Omental fat pad (tissue), 4 donors: ENCODE results near the gene ALG14. TPM values are rescaled to one million over a fixed set of nuclear protein-coding genes. Genes with fewer than 3 reads are reported as not detected.

ENCODE experiments used
- ATAC-seq: fragments of 150-250 bp; one replicate; pipeline ENCODE4 v1.9.1; 2016; ENCODE audit warnings: mild to moderate bottlenecking, moderate library complexity; ENCODE audit not compliant: low FRiP score
- DNase-seq: peaks from one replicate; pipeline ENCODE4 v3.0.0-alpha.2; 2019; ENCODE audit warnings: low spot score
- total RNA-seq, 4 donors: library from RNA; depleted of rRNA; stranded (reverse); fragments of >200 nt; gene quantifications; one replicate each; pipeline ENCODE4 v1.1.0, GENCODE V29; 2016
- TF ChIP-seq, protein P1 (sequence below), 3 donors: fragments of 450-650 bp; IDR thresholded peaks; one replicate each; pipeline ENCODE4 v1.5.1; 2016 to 2017; ENCODE audit warnings: antibody characterized with exemption in 3 of 3, mild to moderate bottlenecking in 3 of 3, moderate library complexity in 2 of 3

Gene ALG14
- total RNA-seq, 4 donors from 2014 or later: 0.79 to 2.8 (median 1.4) TPM

DNA sequence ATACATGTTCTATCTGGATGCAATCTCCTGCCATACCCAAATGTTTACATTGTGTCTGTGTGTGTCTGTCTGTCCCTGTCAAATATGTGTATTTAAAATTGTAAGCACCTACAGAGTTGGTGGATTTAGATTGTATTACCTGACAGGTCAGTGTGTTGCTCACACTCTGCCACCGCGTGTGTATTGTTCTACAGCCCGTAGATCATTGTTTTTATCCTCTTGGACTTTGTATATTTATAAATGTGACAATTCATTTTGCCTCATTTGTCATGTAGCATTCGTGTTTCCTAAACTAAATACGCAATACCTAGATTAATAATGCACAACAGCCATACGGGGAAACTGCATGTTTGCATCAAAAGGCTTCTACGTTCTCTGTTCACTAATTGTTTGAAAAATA, 634 bp downstream of the ALG14 start:
- TF ChIP-seq, protein P1, sequence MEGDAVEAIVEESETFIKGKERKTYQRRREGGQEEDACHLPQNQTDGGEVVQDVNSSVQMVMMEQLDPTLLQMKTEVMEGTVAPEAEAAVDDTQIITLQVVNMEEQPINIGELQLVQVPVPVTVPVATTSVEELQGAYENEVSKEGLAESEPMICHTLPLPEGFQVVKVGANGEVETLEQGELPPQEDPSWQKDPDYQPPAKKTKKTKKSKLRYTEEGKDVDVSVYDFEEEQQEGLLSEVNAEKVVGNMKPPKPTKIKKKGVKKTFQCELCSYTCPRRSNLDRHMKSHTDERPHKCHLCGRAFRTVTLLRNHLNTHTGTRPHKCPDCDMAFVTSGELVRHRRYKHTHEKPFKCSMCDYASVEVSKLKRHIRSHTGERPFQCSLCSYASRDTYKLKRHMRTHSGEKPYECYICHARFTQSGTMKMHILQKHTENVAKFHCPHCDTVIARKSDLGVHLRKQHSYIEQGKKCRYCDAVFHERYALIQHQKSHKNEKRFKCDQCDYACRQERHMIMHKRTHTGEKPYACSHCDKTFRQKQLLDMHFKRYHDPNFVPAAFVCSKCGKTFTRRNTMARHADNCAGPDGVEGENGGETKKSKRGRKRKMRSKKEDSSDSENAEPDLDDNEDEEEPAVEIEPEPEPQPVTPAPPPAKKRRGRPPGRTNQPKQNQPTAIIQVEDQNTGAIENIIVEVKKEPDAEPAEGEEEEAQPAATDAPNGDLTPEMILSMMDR (IDR thresholded peaks at IDR 0.05): no peak
- ATAC-seq (no peak), DNase-seq (no peak)

DNA sequence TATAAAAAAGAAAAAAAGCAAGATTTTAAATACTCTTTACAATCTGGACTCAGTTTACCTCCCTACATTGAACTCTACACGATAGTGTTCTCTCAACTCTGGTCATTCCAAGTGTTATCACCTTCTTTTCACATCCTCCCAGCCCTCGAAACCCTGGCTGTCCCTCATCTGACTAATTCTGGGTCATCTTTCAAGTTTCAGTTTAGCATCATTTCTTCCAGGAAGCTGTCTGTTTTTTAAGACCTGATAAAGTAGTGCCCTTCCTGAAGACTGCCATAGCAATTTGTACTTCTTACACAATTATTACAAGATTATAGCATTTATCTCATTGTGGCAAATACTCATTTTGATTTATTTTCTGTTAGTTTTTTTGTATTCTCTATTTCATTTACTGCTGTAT, 1.2 kb downstream of the ALG14 start:
- TF ChIP-seq, protein P1 (IDR thresholded peaks at IDR 0.05): no peak
- ATAC-seq (no peak), DNase-seq (no peak)

DNA sequence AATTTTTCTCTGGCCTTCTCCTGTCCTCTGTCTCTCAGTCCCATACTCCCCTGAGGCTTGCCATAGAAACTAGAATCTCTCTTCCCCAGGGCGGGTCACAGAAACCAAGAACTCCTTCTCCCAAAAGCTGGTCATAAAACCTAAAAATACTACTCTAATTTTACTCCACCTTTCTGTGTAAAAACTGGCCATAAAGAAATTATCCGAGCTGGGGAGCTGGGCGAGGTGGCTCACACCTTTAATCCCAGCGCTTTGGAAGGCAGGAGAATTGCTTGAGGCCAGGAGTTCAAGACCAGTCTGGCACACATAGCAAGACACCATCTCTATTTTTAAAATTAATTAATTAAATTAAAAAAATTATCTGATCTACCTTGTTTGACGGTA, 3.0 kb downstream of the ALG14 start:
- no peak for DNase-seq

DNA sequence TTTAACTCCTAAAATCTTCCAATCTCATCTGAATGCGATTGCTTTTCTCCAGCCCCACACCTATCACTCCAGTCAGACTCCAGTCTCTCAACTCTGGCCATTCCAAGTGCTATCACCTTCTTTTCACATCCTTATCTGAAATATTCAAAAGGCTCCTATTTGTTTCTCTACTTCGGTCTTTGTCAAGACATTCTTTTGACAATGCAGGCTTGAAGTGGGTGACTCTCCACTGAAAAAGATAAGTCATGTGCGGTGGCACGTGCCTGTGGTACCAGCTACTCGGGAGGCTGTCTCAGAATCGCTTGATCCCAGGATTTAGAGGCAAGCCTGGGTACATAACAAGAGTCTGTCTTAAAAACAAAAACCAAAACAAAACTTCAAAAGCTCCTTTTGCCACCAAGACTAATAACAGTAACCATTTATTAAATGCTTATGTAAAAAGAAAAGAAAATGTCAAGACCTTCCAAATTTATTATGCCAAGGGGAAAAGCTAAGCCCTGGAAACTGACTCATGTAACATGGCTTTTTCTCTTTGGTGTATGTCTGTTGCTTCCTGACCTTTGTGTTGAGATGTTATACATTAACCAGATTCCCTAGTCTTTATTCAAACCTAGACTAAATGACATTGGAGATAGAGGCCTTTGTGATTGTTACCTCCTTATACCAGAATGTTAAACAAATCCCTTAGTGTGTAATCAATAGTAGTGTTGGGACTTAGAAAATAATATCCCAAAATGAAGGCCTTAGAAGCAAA, 3.6 kb downstream of the ALG14 start:
- TF ChIP-seq, protein P1 (IDR thresholded peaks at IDR 0.05): no peak
- DNase-seq (no peak), ATAC-seq (no peak)

More for the DNA sequence above, 3.0 kb downstream of the ALG14 start:
- no peak for ATAC-seq
- TF ChIP-seq, protein P1 (IDR thresholded peaks at IDR 0.05): no peak

DNA sequence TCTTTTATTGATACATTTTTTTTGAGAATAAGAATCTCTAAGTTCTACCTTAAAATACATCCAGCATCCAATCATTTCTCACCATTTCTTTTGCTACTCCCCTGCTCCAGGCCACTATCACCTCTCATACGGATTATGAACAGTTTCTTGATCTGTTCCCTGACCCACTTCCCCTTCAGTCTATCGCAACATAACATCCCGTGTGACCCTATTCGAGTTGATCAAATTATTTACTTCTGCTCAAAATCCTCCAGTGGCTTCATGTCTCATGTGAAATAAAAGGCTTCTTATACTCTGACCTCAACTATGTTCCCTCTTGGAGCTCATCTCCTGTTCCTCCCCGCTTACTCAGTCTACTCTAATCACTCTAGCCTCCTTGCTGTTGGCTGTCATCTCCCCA, 5.2 kb downstream of the ALG14 start:
- no peak for ATAC-seq
- TF ChIP-seq, protein P1 (IDR thresholded peaks at IDR 0.05): no peak
- DNase-seq: no peak

DNA sequence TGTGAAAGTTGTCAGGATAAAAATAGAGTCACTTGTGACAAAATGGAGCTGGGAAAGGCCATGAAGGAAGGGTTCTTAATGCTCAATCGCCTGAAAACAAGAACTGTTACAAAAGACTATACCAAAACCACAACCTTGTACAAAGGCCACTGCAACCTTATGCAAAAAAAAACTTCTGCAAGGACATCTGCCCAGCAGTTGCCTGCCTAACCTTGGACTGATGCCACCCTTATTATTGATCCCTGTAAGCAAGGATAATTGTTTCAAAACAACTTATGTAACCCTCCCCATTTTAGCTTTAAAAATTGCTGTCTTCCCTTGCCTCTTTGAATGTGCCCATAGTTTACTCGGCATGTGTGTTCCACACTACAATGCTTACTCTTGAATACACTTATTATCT, 5.7 kb downstream of the ALG14 start:
- no peak for ATAC-seq
- TF ChIP-seq, protein P1 (IDR thresholded peaks at IDR 0.05): no peak
- no peak for DNase-seq

DNA sequence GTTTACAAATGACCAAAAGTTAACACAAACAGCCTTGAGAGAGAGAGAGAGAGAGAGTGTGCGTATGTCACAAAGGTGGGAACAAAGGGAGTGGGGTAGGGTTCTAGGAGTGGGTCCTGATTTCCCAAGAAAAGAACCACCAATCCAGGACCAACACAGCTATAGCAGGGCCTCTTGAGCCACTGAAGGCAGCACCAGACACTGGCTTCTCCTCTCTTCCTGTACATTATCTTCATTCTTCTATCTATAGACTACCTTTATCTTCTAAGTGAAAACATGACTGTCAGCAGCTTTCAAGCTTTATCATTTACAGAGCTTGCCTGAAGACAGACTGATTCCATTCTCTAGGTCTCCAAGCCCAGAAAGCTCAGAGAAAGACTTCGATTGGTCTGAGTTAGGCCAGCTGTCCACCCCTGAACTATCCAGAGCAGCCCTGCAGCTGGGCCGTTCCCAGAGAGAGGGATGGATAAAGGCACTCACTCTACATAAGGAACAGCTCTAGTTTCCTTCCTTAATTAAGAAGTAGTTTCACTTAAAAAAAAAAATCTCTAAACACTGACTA, 11.2 kb downstream of the ALG14 start:
- ATAC-seq: no peak
- TF ChIP-seq, protein P1 (IDR thresholded peaks at IDR 0.05): no peak
- DNase-seq: no peak
